AG04449 (cell line): ENCODE data around the gene ERAP2.

Source experiments
- CTCF ChIA-PET: fragments of 350-600 bp; formaldehyde crosslinking; extraction: SDS; loops from one replicate; lab custom pipeline; 2021; ENCODE audit warnings: antibody characterized with exemption; lab: Yijun Ruan, JAX
- POLR2A ChIA-PET: fragments of 400-600, 350-600 bp; formaldehyde crosslinking; extraction: SDS; loops from one replicate; lab custom pipeline; 2020; ENCODE audit warnings: antibody characterized with exemption, inconsistent platforms; lab: Yijun Ruan, JAX
- DNase-seq: peaks from one replicate; pipeline ENCODE4 v3.0.0-alpha.2; 2010; ENCODE audit warnings: low read depth, low spot score
- H3K4me3 ChIP-seq: 2 replicates; pipeline ENCODE4 v1.5.1; 2011; ENCODE audit warnings: low read depth, mild to moderate bottlenecking, control low read depth, low read length
- CTCF ChIP-seq: IDR thresholded peaks from one replicate; pipeline ENCODE4 v1.5.1; 2011; ENCODE audit warnings: mild to moderate bottlenecking, moderate library complexity, low read length, control low read depth, inconsistent platforms; ENCODE audit not compliant: insufficient read depth; ENCODE audit errors: missing control alignments

Gene ERAP2

GRCh38 chr5:96851312-96852062 is 24.8 kb upstream of the ERAP2 start:
- no peak for DNase-seq
- ChIA-PET CTCF (no interaction called here), POLR2A (no interaction called here)
- no peak for TF ChIP-seq CTCF
- no peak overlapping the region for H3K4me3 ChIP-seq

GRCh38 chr5:96852759-96853158 is 23.5 kb upstream of the ERAP2 start:
- TF ChIP-seq CTCF: no peak
- ChIA-PET CTCF (interaction anchor here (1.0 kb wide), 1 partner anchor 16 kb away, joined by 4 read pairs; no protein-coding TSS in a partner anchor), POLR2A (no interaction called here)
- no peak for DNase-seq
- H3K4me3 ChIP-seq: no peak overlapping the region

- no peak overlapping the region for H3K4me3 ChIP-seq
- ChIA-PET CTCF (interaction anchor here (2.6 kb wide), 1 partner anchor 15 kb away, joined by 15 read pairs; no protein-coding TSS in a partner anchor), POLR2A (no interaction called here)
- TF ChIP-seq CTCF: no peak
- DNase-seq: no peak
These were observed 22.2 kb upstream of the ERAP2 start for GRCh38 chr5:96854067-96854466.

DNA sequence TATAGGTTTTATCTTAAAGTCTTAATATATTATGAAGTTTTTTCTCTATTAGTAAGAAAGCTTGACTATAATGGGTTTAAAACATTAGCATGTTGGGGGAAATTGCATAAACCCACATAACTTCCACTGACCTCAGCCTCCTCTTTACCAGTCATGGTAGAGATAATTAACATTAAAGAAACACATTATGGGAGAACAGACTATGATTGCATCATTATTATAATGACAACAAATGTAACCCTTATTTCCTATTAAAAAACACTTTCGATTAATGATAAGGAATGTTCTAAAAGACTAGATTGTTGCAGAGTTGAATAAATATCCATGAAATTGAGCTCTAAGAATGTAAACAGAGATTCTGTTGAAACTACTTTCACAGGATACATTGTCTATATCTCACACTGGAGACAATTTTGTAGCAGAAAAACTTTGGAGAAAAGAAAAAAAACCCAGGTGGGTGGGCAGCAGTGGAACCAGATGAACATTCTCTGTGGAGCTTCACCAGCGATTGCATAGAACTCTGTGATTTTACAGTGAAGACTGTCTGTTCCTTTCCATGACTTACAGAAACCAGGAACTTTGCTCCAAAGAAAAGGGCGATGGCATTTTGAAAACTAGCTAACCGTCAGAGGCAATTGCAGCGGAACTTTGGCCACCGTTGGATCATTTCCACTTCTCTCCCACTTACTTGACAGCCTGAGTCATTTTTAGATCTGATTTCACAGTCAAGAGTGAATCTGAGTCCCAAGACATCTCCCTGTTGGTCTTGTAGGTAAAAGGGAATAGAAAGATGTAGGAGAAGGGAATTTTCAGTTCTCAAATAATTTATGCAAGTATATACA is 21.0 kb upstream of the ERAP2 start:
- ChIA-PET POLR2A (interaction anchor here (0.5 kb wide), 1 partner anchor 1535 kb away, joined by 3 read pairs; no protein-coding TSS in a partner anchor), CTCF (interaction anchor here (0.8 to 2.6 kb wide), 3 partner anchors 14 to 308 kb away, joined by 3 to 15 read pairs (median 3); no protein-coding TSS in a partner anchor)
- DNase-seq: no peak
- no peak overlapping the region for H3K4me3 ChIP-seq
- no peak for TF ChIP-seq CTCF

- ChIA-PET CTCF (interaction anchor here (5.1 kb wide), 1 partner anchor 12 kb away, joined by 38 read pairs; no protein-coding TSS in a partner anchor), POLR2A (no interaction called here)
- DNase-seq: no peak
- no peak overlapping the region for H3K4me3 ChIP-seq
- no peak for TF ChIP-seq CTCF
These were observed 19.9 kb upstream of the ERAP2 start for GRCh38 chr5:96856371-96856770.

DNA sequence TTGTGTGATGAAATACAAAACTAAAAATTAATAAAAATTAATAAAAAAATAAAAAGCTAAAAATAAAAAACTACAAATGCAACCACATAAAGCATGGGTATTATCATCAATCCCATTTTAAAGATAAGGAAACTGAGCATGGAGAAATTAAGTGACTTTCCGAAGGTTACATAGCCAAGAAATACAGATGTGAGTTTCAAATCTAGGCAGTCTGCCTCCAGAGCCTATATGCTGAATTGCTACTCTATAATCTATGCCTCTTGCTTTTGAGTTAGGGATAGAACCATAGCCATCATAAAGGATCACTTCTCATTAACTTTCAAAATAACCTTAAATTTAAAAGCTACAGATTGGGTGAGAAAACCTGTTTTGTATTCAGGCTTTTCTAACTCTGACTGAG is 18.8 kb upstream of the ERAP2 start:
- CTCF ChIA-PET: interaction anchor here (2.1 to 5.1 kb wide), 2 partner anchors 11 kb away, joined by 10 to 38 read pairs; no protein-coding TSS in a partner anchor
- POLR2A ChIA-PET: no interaction called here
- no peak for TF ChIP-seq CTCF
- DNase-seq: no peak
- H3K4me3 ChIP-seq: no peak overlapping the region
